ENCODE measurements around the gene PPFIA4.

GRCh38 chr1:203001986-203002385, 24.3 kb upstream of the PPFIA4 start:
- TF ChIP-seq EHMT2 (IDR thresholded peaks at IDR 0.05) (no peak), HDAC2 (IDR thresholded peaks at IDR 0.05) (no peak), ATF6 (CRISPR knock-in tag; IDR thresholded peaks at IDR 0.05) (no peak), JUND (IDR thresholded peaks at IDR 0.05; ENCODE audit: borderline replicate concordance, low read depth, low read length) (no peak), JUND (tag; IDR thresholded peaks at IDR 0.05; ENCODE audit: borderline replicate concordance, low read depth, low read length) (no peak), NBN (IDR thresholded peaks at IDR 0.05; ENCODE audit: low read depth) (no peak), JUN (IDR thresholded peaks at IDR 0.05; ENCODE audit: borderline replicate concordance, low read depth, low read length) (no peak), JUN (CRISPR knock-in tag; IDR thresholded peaks at IDR 0.05; ENCODE audit: borderline replicate concordance) (no peak), CTCF (IDR thresholded peaks at IDR 0.05 in 2 of 3, conservative IDR thresholded peaks at IDR 0.05 in 1 of 3; ENCODE audit: insufficient read depth in 2 of 3, low read depth in 1 of 3, low read length in 3 of 3) (no peak), ZNF282 (CRISPR knock-in tag; IDR thresholded peaks at IDR 0.05) (no peak), CREM (IDR thresholded peaks at IDR 0.05; ENCODE audit: low read depth) (no peak), ZNF143 (CRISPR knock-in tag; IDR thresholded peaks at IDR 0.05) (no peak), ZBTB34 (CRISPR knock-in tag; IDR thresholded peaks at IDR 0.05) (no peak), MED1 (CRISPR knock-in tag; IDR thresholded peaks at IDR 0.05; ENCODE audit: borderline replicate concordance) (no peak), TEAD4 (IDR thresholded peaks at IDR 0.05; ENCODE audit: low read length) (no peak), TEAD4 (CRISPR knock-in tag; IDR thresholded peaks at IDR 0.05; ENCODE audit: borderline replicate concordance) (no peak)
